ENCODE measurements around the gene NID1.

The NID1 gene

DNA sequence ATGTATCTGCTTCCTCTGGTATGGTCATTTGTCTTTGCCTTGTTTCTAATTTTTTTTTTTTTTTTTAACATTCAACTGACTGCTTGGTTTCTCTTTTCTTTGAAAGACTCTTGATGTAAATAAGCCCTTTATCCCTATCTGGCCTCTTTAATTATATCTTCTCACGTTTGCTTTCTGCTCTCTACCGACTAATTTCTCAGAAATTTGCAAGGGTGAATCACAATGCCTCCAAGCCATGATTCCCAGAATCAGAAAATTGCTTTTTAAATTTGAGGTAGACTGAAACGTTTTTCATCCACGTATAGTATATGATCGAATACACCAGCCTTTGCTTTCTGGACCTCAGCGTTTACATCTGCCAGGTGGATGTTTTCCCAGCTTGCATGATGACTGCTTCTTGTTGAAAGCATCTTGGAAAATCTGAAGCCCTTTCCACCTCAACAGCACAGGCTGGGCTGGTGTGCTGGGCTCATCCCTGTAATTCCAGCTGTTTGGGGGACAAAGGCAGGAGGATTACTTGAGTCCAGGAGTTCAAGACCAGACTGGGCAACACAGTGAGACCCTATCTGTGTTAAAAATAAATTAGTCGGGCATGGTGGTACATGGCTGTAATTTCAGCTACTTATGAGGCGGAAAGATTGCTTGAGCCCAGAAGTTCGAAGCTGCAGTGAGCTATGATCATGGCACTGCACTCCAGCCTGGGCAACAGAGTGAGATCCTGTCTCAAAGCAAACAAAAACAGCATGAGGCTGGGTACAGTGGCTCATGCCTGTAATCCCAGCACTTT is 42.4 kb upstream of the NID1 start:
- no peak overlapping the region for H3K18ac ChIP-seq (ENCODE audit: low read length)
- H3K79me2 ChIP-seq (ENCODE audit: control insufficient read depth, insufficient read depth, low read length, poor library complexity): no peaks in the 10 kb centered on the region
- H3K27ac ChIP-seq (ENCODE audit: low read depth, low read length): no peak overlapping the region
- H3K4me2 ChIP-seq (ENCODE audit: low read length): no peak overlapping the region
- H4K91ac ChIP-seq (ENCODE audit: low read depth, low read length): no peak overlapping the region
- H4K8ac ChIP-seq (ENCODE audit: low read depth, low read length): no peak overlapping the region
- no peaks in the 10 kb centered on the region for H3K36me3 ChIP-seq (ENCODE audit: control insufficient read depth in 1 of 2, insufficient read depth in 2 of 2, low read length in 2 of 2)
- H3K4ac ChIP-seq (ENCODE audit: low read depth, low read length): no peak overlapping the region
- no peak overlapping the region for H3K23ac ChIP-seq (ENCODE audit: low read length)
- no peak overlapping the region for H3K9ac ChIP-seq (ENCODE audit: low read length)
- H3K14ac ChIP-seq (ENCODE audit: low read length): no peak overlapping the region
- no peak overlapping the region for H4K12ac ChIP-seq (ENCODE audit: low read depth, low read length)
- H3K9me3 ChIP-seq (ENCODE audit: insufficient read depth, low read depth, low read length): peaks cover 2% of the 10 kb centered on the region
- no peak overlapping the region for H2AK5ac ChIP-seq (ENCODE audit: low read length)
- no CpG with 5 or more reads among the region's 9 CpGs for WGBS (ENCODE audit: extremely low coverage, insufficient coverage, insufficient read length)
- H2AFZ ChIP-seq (ENCODE audit: insufficient read depth, low read length, poor library complexity): no peak overlapping the region
- H3K79me1 ChIP-seq (ENCODE audit: low read length): no peaks in the 10 kb centered on the region
- no peak overlapping the region for H2BK120ac ChIP-seq (ENCODE audit: insufficient read depth, low read length, poor library complexity)
- no peak overlapping the region for H3K4me3 ChIP-seq (ENCODE audit: low read depth, low read length)
- no peaks in the 10 kb centered on the region for H3K4me1 ChIP-seq (ENCODE audit: control insufficient read depth in 1 of 2, insufficient read depth in 2 of 2, low read length in 2 of 2)
- no peak overlapping the region for H2BK5ac ChIP-seq (ENCODE audit: low read depth, low read length, poor library complexity)
- peak in 1 of 2 donors; percentile 63 for DNase-seq
- no peaks in the 10 kb centered on the region for H3K27me3 ChIP-seq (ENCODE audit: insufficient read depth, low read length)
- H2BK12ac ChIP-seq (ENCODE audit: low read length): no peak overlapping the region

DNA sequence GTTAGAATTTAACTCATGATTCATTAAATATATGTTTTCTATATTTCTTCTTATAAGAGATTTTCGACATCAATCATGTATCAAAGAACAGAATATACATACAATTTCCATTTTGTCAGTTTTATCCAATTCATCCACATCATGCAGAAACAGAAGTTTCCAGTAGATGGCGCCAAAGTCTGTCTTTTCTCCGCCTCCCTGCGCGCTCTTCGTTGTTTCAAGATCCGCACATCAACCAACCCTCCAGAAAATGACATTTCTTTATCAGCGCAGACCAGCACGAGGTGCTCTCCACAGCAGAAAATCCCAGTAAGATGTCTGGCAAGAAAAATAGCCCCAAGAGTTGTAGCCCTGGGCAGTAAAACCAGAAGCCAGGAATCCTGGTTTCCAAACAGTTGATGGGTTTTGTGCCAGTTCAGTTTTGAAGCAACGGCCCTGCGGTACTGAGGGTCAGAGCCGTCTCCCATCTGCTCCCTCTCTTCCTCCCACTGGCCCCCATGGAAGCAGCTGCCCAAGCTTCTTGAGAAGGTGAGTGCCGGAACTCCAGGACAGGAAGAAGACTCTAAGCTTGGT is 38.8 kb upstream of the NID1 start:
- Histone ChIP-seq H3K18ac (ENCODE audit: low read length) (no peak overlapping the region), H2AK5ac (ENCODE audit: low read length) (no peak overlapping the region), H3K9me3 (ENCODE audit: insufficient read depth, low read depth, low read length) (no peaks in the 10 kb centered on the region), H2BK120ac (ENCODE audit: insufficient read depth, low read length, poor library complexity) (no peak overlapping the region), H4K91ac (ENCODE audit: low read depth, low read length) (no peak overlapping the region), H3K4me2 (ENCODE audit: low read length) (no peak overlapping the region), H3K4ac (ENCODE audit: low read depth, low read length) (no peak overlapping the region), H3K9ac (ENCODE audit: low read length) (no peak overlapping the region), H3K36me3 (ENCODE audit: control insufficient read depth in 1 of 2, insufficient read depth in 2 of 2, low read length in 2 of 2) (no peaks in the 10 kb centered on the region), H3K23ac (ENCODE audit: low read length) (no peak overlapping the region), H3K4me3 (ENCODE audit: low read depth, low read length) (no peak overlapping the region), H3K14ac (ENCODE audit: low read length) (no peak overlapping the region), H4K12ac (ENCODE audit: low read depth, low read length) (no peak overlapping the region), H2AFZ (ENCODE audit: insufficient read depth, low read length, poor library complexity) (no peak overlapping the region), H2BK12ac (ENCODE audit: low read length) (no peak overlapping the region), H3K27me3 (ENCODE audit: insufficient read depth, low read length) (no peaks in the 10 kb centered on the region), H2BK5ac (ENCODE audit: low read depth, low read length, poor library complexity) (no peak overlapping the region), H3K27ac (ENCODE audit: low read depth, low read length) (no peak overlapping the region), H4K8ac (ENCODE audit: low read depth, low read length) (no peak overlapping the region), H3K4me1 (ENCODE audit: control insufficient read depth in 1 of 2, insufficient read depth in 2 of 2, low read length in 2 of 2) (no peaks in the 10 kb centered on the region), H3K79me1 (ENCODE audit: low read length) (no peaks in the 10 kb centered on the region), H3K79me2 (ENCODE audit: control insufficient read depth, insufficient read depth, low read length, poor library complexity) (no peaks in the 10 kb centered on the region)
- WGBS (ENCODE audit: extremely low coverage, insufficient coverage, insufficient read length): no CpG with 5 or more reads among the region's 13 CpGs
- DNase-seq: peak; percentile 32 to 90

DNA sequence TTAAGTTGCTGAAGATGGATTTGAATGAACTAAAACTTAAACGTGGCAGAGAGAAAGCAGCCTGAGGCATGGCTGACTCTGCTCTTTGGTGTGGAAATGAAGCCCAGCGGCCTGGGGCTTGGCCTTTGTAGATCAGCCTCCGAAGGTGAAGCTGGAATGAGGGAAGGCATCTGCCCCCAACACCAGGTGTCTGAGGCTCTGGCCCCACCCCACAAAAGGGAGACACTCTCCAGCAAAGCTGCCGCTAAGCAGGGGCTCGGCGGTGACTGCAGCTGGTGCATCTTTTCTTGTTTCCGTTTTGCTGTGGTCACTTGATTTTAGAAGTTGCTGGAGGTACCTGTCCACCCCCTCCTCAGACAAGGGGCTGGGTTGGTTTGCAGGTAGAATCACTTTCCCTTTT is 38.2 kb upstream of the NID1 start:
- no peaks in the 10 kb centered on the region for H3K4me1 ChIP-seq (ENCODE audit: control insufficient read depth in 1 of 2, insufficient read depth in 2 of 2, low read length in 2 of 2)
- DNase-seq: no peak
- no peak overlapping the region for H3K4ac ChIP-seq (ENCODE audit: low read depth, low read length)

DNA sequence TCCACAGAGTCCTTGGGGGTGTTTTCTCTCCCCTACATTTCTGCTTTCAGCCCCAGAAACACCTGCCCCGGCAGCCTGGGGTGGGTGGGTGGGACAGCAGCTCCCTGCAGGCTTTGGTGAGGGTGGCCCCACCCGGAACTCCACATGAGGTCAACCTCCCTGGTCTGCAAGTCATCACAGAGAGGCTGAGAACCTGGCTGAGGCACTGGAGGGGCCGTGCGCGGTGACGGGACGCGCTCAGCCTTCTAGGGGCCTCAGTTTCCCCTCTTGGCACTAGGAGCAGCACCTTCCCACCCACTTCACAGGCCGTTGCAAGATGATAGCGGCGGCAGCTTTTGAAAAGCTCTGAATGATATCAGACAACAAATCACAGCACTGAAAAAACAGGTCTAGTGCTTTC is 37.7 kb upstream of the NID1 start:
- DNase-seq: no peak
- Histone ChIP-seq H2BK5ac (ENCODE audit: low read depth, low read length, poor library complexity) (no peak overlapping the region), H3K23ac (ENCODE audit: low read length) (no peak overlapping the region), H2BK120ac (ENCODE audit: insufficient read depth, low read length, poor library complexity) (no peak overlapping the region), H4K8ac (ENCODE audit: low read depth, low read length) (no peak overlapping the region), H3K9ac (ENCODE audit: low read length) (no peak overlapping the region), H2BK12ac (ENCODE audit: low read length) (no peak overlapping the region), H3K36me3 (ENCODE audit: control insufficient read depth in 1 of 2, insufficient read depth in 2 of 2, low read length in 2 of 2) (no peaks in the 10 kb centered on the region), H4K91ac (ENCODE audit: low read depth, low read length) (no peak overlapping the region), H2AK5ac (ENCODE audit: low read length) (no peak overlapping the region), H3K18ac (ENCODE audit: low read length) (no peak overlapping the region), H3K4ac (ENCODE audit: low read depth, low read length) (no peak overlapping the region), H3K79me1 (ENCODE audit: low read length) (no peaks in the 10 kb centered on the region), H3K4me2 (ENCODE audit: low read length) (no peak overlapping the region), H3K14ac (ENCODE audit: low read length) (no peak overlapping the region), H3K27ac (ENCODE audit: low read depth, low read length) (no peak overlapping the region), H3K79me2 (ENCODE audit: control insufficient read depth, insufficient read depth, low read length, poor library complexity) (no peaks in the 10 kb centered on the region), H3K9me3 (ENCODE audit: insufficient read depth, low read depth, low read length) (no peaks in the 10 kb centered on the region), H3K4me1 (ENCODE audit: control insufficient read depth in 1 of 2, insufficient read depth in 2 of 2, low read length in 2 of 2) (no peaks in the 10 kb centered on the region), H2AFZ (ENCODE audit: insufficient read depth, low read length, poor library complexity) (no peak overlapping the region), H3K27me3 (ENCODE audit: insufficient read depth, low read length) (no peaks in the 10 kb centered on the region), H4K12ac (ENCODE audit: low read depth, low read length) (no peak overlapping the region), H3K4me3 (ENCODE audit: low read depth, low read length) (no peak overlapping the region)
- WGBS (ENCODE audit: extremely low coverage, insufficient coverage, insufficient read length): no CpG with 5 or more reads among the region's 11 CpGs

More for the DNA sequence above, 38.2 kb upstream of the NID1 start:
- H3K27ac ChIP-seq (ENCODE audit: low read depth, low read length): no peak overlapping the region
- no peak overlapping the region for H2AK5ac ChIP-seq (ENCODE audit: low read length)
- H2BK120ac ChIP-seq (ENCODE audit: insufficient read depth, low read length, poor library complexity): no peak overlapping the region
- H3K4me2 ChIP-seq (ENCODE audit: low read length): no peak overlapping the region
- H3K9ac ChIP-seq (ENCODE audit: low read length): no peak overlapping the region
- WGBS (ENCODE audit: extremely low coverage, insufficient coverage, insufficient read length): no CpG with 5 or more reads among the region's 7 CpGs
- no peak overlapping the region for H2AFZ ChIP-seq (ENCODE audit: insufficient read depth, low read length, poor library complexity)
- no peak overlapping the region for H4K8ac ChIP-seq (ENCODE audit: low read depth, low read length)
- no peak overlapping the region for H3K14ac ChIP-seq (ENCODE audit: low read length)
- H3K18ac ChIP-seq (ENCODE audit: low read length): no peak overlapping the region
- H3K23ac ChIP-seq (ENCODE audit: low read length): no peak overlapping the region
- H2BK12ac ChIP-seq (ENCODE audit: low read length): no peak overlapping the region
- no peaks in the 10 kb centered on the region for H3K79me2 ChIP-seq (ENCODE audit: control insufficient read depth, insufficient read depth, low read length, poor library complexity)
- no peaks in the 10 kb centered on the region for H3K79me1 ChIP-seq (ENCODE audit: low read length)
- no peak overlapping the region for H2BK5ac ChIP-seq (ENCODE audit: low read depth, low read length, poor library complexity)
- H3K36me3 ChIP-seq (ENCODE audit: control insufficient read depth in 1 of 2, insufficient read depth in 2 of 2, low read length in 2 of 2): no peaks in the 10 kb centered on the region
- H4K91ac ChIP-seq (ENCODE audit: low read depth, low read length): no peak overlapping the region
- no peak overlapping the region for H4K12ac ChIP-seq (ENCODE audit: low read depth, low read length)
- H3K27me3 ChIP-seq (ENCODE audit: insufficient read depth, low read length): no peaks in the 10 kb centered on the region
- H3K4me3 ChIP-seq (ENCODE audit: low read depth, low read length): no peak overlapping the region
- H3K9me3 ChIP-seq (ENCODE audit: insufficient read depth, low read depth, low read length): no peaks in the 10 kb centered on the region

Data from trophoblast cell (in vitro differentiated cells and primary cell).